Measurements from ENCODE around the gene SACM1L. TPM values are rescaled to one million over a fixed set of nuclear protein-coding genes. Genes with fewer than 3 reads are reported as not detected.
"Not testable (repeated sequence)": the region's sequence is repeated elsewhere in the genome, so short reads cannot be mapped to it uniquely, and the experiment has no call there.

Gene SACM1L
- total RNA-seq, 1 donor, result 28.6 TPM

DNA sequence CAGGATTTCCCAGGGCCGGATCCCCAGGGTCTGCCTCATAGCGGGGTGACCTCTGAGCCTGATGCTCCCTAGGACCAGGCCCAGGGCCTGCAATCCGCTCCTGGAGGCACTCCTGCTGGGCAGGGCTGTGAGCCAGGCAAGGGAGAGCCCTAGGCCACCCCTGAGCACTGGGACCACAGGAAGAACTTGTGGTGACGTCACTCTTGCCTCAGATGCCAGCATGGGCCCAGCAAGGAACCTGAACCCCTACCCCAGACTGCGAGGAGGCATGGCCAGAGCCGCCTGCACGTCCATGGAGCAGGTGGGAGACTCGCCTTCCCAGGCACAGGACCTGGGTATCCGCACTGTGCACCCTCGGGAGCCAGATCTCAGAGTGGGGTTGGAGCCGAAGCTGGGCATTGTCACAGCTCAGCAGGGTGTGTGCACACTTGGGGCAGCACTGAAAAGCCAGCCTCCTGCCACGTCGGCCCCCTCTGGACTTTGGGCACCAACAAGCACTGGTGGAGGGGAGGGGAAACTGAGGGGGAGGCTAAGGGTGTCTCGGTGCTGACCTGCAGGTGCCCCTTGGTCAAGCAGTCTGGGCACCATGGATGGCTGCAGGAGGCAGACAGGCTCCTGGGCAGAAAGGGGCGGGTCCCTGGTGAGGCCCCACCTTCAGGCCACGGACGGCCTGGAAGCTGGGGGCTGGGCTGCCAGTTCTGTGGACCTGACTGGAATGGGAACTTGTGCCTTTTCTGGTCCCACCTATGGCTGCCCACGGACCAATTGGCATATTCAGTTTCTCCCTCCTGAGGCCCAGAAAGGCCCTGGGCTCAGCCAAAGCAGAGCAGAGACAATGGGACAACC, 57.8 kb downstream of the SACM1L start:
- Histone ChIP-seq H3K4me3 (ENCODE audit: insufficient read depth, low read length) (no peak overlapping the region), H3K4me2 (ENCODE audit: insufficient read depth, low read length) (no peak overlapping the region), H3K4me1 (ENCODE audit: insufficient read depth, low read length) (no peaks in the 10 kb centered on the region), H3K27ac (ENCODE audit: low read depth, low read length) (no peak overlapping the region), H3K79me2 (ENCODE audit: insufficient read depth, low read length) (no peaks in the 10 kb centered on the region), H3K9me3 (ENCODE audit: low read depth, low read length) (no peaks in the 10 kb centered on the region), H3K27me3 (ENCODE audit: insufficient read depth, low read length) (no peaks in the 10 kb centered on the region), H2AFZ (ENCODE audit: low read length) (no peak overlapping the region), H4K20me1 (ENCODE audit: insufficient read depth, low read length) (peaks cover 3% of the 10 kb centered on the region), H3K36me3 (ENCODE audit: insufficient read depth, low read length) (peaks cover 23% of the 10 kb centered on the region)
- DNase-seq (ENCODE audit: insufficient read length, low spot score, missing footprints), result no peak
- TF ChIP-seq, protein P1, sequence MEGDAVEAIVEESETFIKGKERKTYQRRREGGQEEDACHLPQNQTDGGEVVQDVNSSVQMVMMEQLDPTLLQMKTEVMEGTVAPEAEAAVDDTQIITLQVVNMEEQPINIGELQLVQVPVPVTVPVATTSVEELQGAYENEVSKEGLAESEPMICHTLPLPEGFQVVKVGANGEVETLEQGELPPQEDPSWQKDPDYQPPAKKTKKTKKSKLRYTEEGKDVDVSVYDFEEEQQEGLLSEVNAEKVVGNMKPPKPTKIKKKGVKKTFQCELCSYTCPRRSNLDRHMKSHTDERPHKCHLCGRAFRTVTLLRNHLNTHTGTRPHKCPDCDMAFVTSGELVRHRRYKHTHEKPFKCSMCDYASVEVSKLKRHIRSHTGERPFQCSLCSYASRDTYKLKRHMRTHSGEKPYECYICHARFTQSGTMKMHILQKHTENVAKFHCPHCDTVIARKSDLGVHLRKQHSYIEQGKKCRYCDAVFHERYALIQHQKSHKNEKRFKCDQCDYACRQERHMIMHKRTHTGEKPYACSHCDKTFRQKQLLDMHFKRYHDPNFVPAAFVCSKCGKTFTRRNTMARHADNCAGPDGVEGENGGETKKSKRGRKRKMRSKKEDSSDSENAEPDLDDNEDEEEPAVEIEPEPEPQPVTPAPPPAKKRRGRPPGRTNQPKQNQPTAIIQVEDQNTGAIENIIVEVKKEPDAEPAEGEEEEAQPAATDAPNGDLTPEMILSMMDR (IDR thresholded peaks at IDR 0.05; ENCODE audit: extremely low read depth, low read depth, low read length), result no peak

DNA sequence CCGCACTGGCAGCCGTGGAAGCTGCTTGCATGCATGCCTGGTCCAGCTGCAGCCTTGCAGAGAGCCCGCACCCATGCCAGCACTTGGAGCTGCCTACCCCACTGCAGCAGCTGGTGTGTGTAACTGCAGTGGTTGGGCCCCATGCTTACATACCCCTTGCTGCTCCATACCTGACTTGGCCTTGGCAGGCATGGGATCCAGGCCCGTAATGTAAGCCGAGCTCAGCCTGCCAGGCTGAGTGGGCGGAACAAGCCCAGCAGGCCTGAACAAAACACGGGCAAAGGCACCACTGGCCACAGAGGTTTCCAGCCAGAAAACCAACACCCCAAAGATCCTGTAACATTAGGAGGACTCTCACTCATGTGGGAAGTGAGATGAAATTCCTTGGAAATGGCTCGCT, 58.9 kb downstream of the SACM1L start:
- Histone ChIP-seq H3K4me3 (ENCODE audit: insufficient read depth, low read length) (no peak overlapping the region), H3K4me2 (ENCODE audit: insufficient read depth, low read length) (no peak overlapping the region), H3K9me3 (ENCODE audit: low read depth, low read length) (no peaks in the 10 kb centered on the region), H3K27ac (ENCODE audit: low read depth, low read length) (no peak overlapping the region), H3K36me3 (ENCODE audit: insufficient read depth, low read length) (peaks cover 15% of the 10 kb centered on the region), H4K20me1 (ENCODE audit: insufficient read depth, low read length) (peaks cover 3% of the 10 kb centered on the region), H2AFZ (ENCODE audit: low read length) (no peak overlapping the region), H3K79me2 (ENCODE audit: insufficient read depth, low read length) (no peaks in the 10 kb centered on the region), H3K27me3 (ENCODE audit: insufficient read depth, low read length) (no peaks in the 10 kb centered on the region), H3K4me1 (ENCODE audit: insufficient read depth, low read length) (no peaks in the 10 kb centered on the region)
- no peak for DNase-seq (ENCODE audit: insufficient read length, low spot score, missing footprints)
- TF ChIP-seq, protein P1 (IDR thresholded peaks at IDR 0.05; ENCODE audit: extremely low read depth, low read depth, low read length), result no peak

DNA sequence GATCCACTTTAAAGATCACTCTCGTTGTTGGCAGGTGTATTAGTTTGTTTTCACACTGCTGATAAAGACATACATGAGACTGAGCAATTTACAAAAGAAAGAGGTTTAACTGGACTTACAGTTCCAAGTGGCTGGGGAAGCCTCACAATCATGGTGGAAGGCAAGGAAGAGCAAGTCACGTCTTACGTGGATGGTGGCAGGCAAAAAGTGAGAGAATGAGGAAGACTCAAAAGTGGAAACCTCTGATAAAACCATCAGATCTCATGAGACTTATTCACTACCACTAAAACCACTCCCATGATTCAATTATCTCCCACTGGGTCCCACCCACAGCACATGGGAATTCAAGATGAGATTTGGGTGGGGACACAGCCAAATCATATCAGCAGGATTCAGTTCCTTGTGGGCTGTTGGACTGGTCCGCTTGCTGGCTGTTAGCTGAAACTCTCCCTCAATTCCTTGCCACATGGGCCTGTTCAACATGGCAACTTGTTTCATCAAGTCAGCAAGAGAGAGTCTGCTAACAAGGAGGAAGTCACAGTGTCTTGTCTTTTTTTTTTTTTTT, 59.9 kb downstream of the SACM1L start:
- not testable (repeated sequence) for H3K27ac ChIP-seq (ENCODE audit: low read depth, low read length); H4K20me1 ChIP-seq (ENCODE audit: insufficient read depth, low read length); H3K4me1 ChIP-seq (ENCODE audit: insufficient read depth, low read length); H3K4me2 ChIP-seq (ENCODE audit: insufficient read depth, low read length); H2AFZ ChIP-seq (ENCODE audit: low read length); H3K27me3 ChIP-seq (ENCODE audit: insufficient read depth, low read length); H3K9me3 ChIP-seq (ENCODE audit: low read depth, low read length); DNase-seq (ENCODE audit: insufficient read length, low spot score, missing footprints); H3K4me3 ChIP-seq (ENCODE audit: insufficient read depth, low read length); H3K36me3 ChIP-seq (ENCODE audit: insufficient read depth, low read length); H3K79me2 ChIP-seq (ENCODE audit: insufficient read depth, low read length)

DNA sequence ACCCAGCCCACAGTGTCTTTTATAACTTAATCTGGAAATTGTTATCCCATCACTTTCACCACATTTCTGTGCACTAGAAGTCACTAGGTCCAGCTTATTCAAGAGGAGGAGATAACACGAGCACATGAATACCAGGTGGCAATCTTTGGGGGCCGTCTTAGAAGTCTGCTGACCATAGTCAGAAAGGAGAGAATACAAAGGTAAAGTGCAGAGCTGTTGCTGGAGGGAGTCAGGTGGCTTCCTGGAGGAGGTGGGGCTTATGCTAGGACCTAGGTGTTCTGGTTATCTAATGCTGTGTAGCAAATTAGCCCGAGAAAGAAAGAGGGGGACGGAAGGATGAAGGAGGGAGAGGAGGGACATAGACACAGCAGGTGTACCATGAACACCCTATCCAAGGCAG, 60.7 kb downstream of the SACM1L start:
- TF ChIP-seq, protein P1 (IDR thresholded peaks at IDR 0.05; ENCODE audit: extremely low read depth, low read depth, low read length), result no peak
- Histone ChIP-seq H3K4me1 (ENCODE audit: insufficient read depth, low read length) (no peaks in the 10 kb centered on the region), H3K79me2 (ENCODE audit: insufficient read depth, low read length) (no peaks in the 10 kb centered on the region), H3K27ac (ENCODE audit: low read depth, low read length) (no peak overlapping the region), H3K4me2 (ENCODE audit: insufficient read depth, low read length) (no peak overlapping the region), H3K4me3 (ENCODE audit: insufficient read depth, low read length) (no peak overlapping the region), H3K27me3 (ENCODE audit: insufficient read depth, low read length) (no peaks in the 10 kb centered on the region), H4K20me1 (ENCODE audit: insufficient read depth, low read length) (peaks cover 3% of the 10 kb centered on the region), H3K36me3 (ENCODE audit: insufficient read depth, low read length) (no peaks in the 10 kb centered on the region), H3K9me3 (ENCODE audit: low read depth, low read length) (no peaks in the 10 kb centered on the region), H2AFZ (ENCODE audit: low read length) (no peak overlapping the region)
- DNase-seq (ENCODE audit: insufficient read length, low spot score, missing footprints), result no peak

Measured in osteoblast (primary cell).